ENCODE results near the gene CCL11.

DNA sequence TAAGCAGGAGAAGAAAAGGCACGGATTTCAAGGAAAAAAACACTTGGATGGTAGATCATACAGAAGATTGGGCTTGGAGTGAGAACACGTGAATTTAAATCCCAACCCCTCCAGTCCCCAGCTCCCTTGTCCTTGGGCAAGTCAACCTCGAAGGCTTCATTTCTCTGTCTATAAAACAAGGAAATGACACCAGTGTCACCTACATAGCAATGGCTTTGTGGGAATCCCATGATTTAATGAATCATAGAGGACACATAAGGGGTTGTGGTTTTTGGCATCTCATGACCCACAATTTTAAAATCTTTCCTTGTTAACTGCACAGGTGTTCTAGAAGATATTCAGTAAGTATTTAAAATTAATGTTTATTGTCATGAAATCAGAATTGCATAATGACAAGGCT is 38.7 kb upstream of the CCL11 start:
- TF ChIP-seq EZH2 (IDR thresholded peaks at IDR 0.05; ENCODE audit: low read length, unreplicated experiment) (no peak), EZH2phosphoT487 (IDR thresholded peaks at IDR 0.05; ENCODE audit: borderline replicate concordance, low read length) (no peak)
- TF ChIP-seq, protein P1, sequence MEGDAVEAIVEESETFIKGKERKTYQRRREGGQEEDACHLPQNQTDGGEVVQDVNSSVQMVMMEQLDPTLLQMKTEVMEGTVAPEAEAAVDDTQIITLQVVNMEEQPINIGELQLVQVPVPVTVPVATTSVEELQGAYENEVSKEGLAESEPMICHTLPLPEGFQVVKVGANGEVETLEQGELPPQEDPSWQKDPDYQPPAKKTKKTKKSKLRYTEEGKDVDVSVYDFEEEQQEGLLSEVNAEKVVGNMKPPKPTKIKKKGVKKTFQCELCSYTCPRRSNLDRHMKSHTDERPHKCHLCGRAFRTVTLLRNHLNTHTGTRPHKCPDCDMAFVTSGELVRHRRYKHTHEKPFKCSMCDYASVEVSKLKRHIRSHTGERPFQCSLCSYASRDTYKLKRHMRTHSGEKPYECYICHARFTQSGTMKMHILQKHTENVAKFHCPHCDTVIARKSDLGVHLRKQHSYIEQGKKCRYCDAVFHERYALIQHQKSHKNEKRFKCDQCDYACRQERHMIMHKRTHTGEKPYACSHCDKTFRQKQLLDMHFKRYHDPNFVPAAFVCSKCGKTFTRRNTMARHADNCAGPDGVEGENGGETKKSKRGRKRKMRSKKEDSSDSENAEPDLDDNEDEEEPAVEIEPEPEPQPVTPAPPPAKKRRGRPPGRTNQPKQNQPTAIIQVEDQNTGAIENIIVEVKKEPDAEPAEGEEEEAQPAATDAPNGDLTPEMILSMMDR (conservative IDR thresholded peaks at IDR 0.05; ENCODE audit: low read depth, low read length): no peak

Measured in PC-3 (cell line).